ENCODE measurements around the gene MLH1. TPM values are rescaled to one million over a fixed set of nuclear protein-coding genes. Genes with fewer than 3 reads are reported as not detected.

MLH1 gene
- total and polyA plus RNA-seq, 2 of the 8 experiments (the other 6 are each of a cell fraction or from before 2014, with no cell fraction given): 36.4 to 47.3 TPM

DNA sequence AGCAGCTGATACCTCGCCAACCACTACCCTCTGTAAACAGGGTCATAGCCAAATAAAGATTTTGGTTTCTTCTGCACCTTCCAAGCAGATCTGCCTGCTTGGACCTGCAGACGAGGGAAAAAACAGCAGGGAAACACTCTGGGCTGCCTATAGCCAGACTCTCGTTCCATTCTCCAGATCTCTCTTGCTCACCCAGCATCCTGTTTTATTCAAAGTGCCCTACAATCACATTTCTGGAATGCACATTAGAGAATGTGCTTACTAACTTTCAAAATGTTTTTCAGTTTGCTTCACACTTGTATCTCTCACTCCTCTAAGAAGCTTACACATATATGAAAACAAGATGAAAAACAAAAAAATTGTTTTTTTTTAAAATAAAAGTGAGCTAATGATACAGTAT is 71.4 kb downstream of the MLH1 start:
- peaks cover 0 to 3% (median 2%) of the 10 kb centered on the region in 4 experiments; a peak in 2 of 8 replicates for H3K36me3 ChIP-seq (ENCODE audit: control insufficient read depth in 2 of 4, insufficient read depth in 4 of 4, low read length in 3 of 4)
- no peaks in the 10 kb centered on the region for H3K9me3 ChIP-seq (ENCODE audit: insufficient read depth in 2 of 2, low read depth in 1 of 2, low read length in 1 of 2)
- H3K23me2 ChIP-seq (ENCODE audit: low read depth, low read length): no peaks in the 10 kb centered on the region
- H3K4me2 ChIP-seq (ENCODE audit: insufficient read depth in 1 of 2, low read depth in 2 of 2, low read length in 2 of 2): no peak overlapping the region
- no peak overlapping the region for H2BK5ac ChIP-seq (ENCODE audit: low read depth, low read length)
- no peak overlapping the region for H2BK20ac ChIP-seq (ENCODE audit: low read length)
- CTCF ChIA-PET (ENCODE audit: partially characterized antibody): interaction anchor here (0.6 kb wide), 1 partner anchor 799 kb away, joined by 3 read pairs; no protein-coding TSS in a partner anchor
- no peak overlapping the region for H3K9ac ChIP-seq (replicated peaks in 1 of 4; ENCODE audit: extremely low read depth in 1 of 4, low read depth in 3 of 4, low read length in 3 of 4)
- H2BK15ac ChIP-seq (ENCODE audit: low read length): no peak overlapping the region
- H2AK5ac ChIP-seq (ENCODE audit: low read depth, low read length): no peak overlapping the region
- no peaks in the 10 kb centered on the region for H3K79me1 ChIP-seq (ENCODE audit: low read depth, low read length)
- 86% methylated on average over 3 of the region's 3 CpGs; no CpG with 5 or more reads in 1 of the 2 experiments for WGBS, 2 experiments (ENCODE audit: extremely low coverage in 1 of 2, insufficient coverage in 1 of 2, insufficient read length in 1 of 2, insufficient replicate concordance in 2 of 2, low coverage in 1 of 2, low lambda C conversion rate in 2 of 2, missing lambda C conversion rate in 1 of 2)
- H3K4ac ChIP-seq (replicated peaks; ENCODE audit: insufficient read length, low read depth, low read length): no peak overlapping the region
- no peak overlapping the region for H4K5ac ChIP-seq (ENCODE audit: insufficient read length, low read depth, low read length)
- H4K20me1 ChIP-seq (replicated peaks in 1 of 2; ENCODE audit: control insufficient read depth in 1 of 2, insufficient read depth in 2 of 2, low read length in 2 of 2): no peaks in the 10 kb centered on the region
- DNase-seq (ENCODE audit: low read depth in 1 of 2, low spot score in 2 of 2) (no peak), FAIRE-seq (no peak)
- no peak overlapping the region for H4K8ac ChIP-seq (ENCODE audit: extremely low read depth, insufficient read depth, low read length)
- no peaks in the 10 kb centered on the region for H3K4me1 ChIP-seq (replicated peaks in 1 of 4; ENCODE audit: control insufficient read depth in 3 of 4, insufficient read depth in 4 of 4, low read length in 3 of 4)
- H3K4me3 ChIP-seq (ENCODE audit: extremely low read depth in 1 of 4, insufficient read depth in 2 of 4, low read depth in 3 of 4, low read length in 4 of 4): no peak overlapping the region
- no peak overlapping the region for H2AFZ ChIP-seq (ENCODE audit: low read length)
- no peak overlapping the region for H3K18ac ChIP-seq (ENCODE audit: extremely low read depth, low read length)
- TF ChIP-seq RFX5 (IDR thresholded peaks at IDR 0.05; ENCODE audit: borderline replicate concordance, low read depth, low read length) (no peak), CTBP2 (IDR thresholded peaks at IDR 0.05; ENCODE audit: borderline replicate concordance, insufficient read depth, insufficient read length, low read length) (no peak), SIN3A (conservative IDR thresholded peaks at IDR 0.05 in 1 of 2, IDR thresholded peaks at IDR 0.05 in 1 of 2; ENCODE audit: low read depth in 1 of 2, low read length in 2 of 2) (no peak), CHD2 (IDR thresholded peaks at IDR 0.05; ENCODE audit: low read length) (no peak), RBBP5 (IDR thresholded peaks at IDR 0.05; ENCODE audit: borderline replicate concordance, low read depth, low read length) (no peak), SP2 (IDR thresholded peaks at IDR 0.05; ENCODE audit: low read length) (no peak), KDM1A (IDR thresholded peaks at IDR 0.05; ENCODE audit: borderline replicate concordance, low read length) (no peak)
- H2BK120ac ChIP-seq (replicated peaks; ENCODE audit: low read depth, low read length): no peak overlapping the region
- H3K14ac ChIP-seq (ENCODE audit: insufficient read length): no peak overlapping the region
- no peak overlapping the region for H2BK12ac ChIP-seq (ENCODE audit: low read depth, low read length)
- no peak overlapping the region for H3K27ac ChIP-seq (ENCODE audit: low read depth, low read length)
- H4K91ac ChIP-seq (replicated peaks; ENCODE audit: insufficient read length, low read length): no peak overlapping the region
- no peak overlapping the region for H3K56ac ChIP-seq (replicated peaks; ENCODE audit: insufficient read length, low read depth, low read length)
- no peaks in the 10 kb centered on the region for H3K79me2 ChIP-seq (ENCODE audit: control insufficient read depth in 1 of 2, insufficient read depth in 2 of 2, low read length in 2 of 2)
- POLR2A ChIA-PET (ENCODE audit: partially characterized antibody): no interaction called here
- no peaks in the 10 kb centered on the region for H3K27me3 ChIP-seq (replicated peaks in 1 of 4; ENCODE audit: control insufficient read depth in 3 of 4, extremely low read depth in 1 of 4, insufficient read depth in 3 of 4, low read length in 3 of 4)
- no peak overlapping the region for H3K23ac ChIP-seq (ENCODE audit: insufficient read length)

Measured in H1 (cell line).